Ovary (tissue), 3 donors: ENCODE measurements around the gene GRIK4.

Experiments
- EP300 ChIP-seq: sonication (generic); formaldehyde crosslinking; IDR thresholded peaks from one replicate; pipeline ENCODE4 v1.6.1; 2017; ENCODE audit warnings: antibody characterized with exemption
- POLR2A ChIP-seq: fragments of 450-650 bp; IDR thresholded peaks from one replicate; pipeline ENCODE4 v1.6.1; 2017; ENCODE audit warnings: antibody characterized with exemption, mild to moderate bottlenecking, moderate library complexity
- TF ChIP-seq, protein P1 (sequence below), 3 donors: fragments of 450-650 bp in 2 of 3; fragments of 200-600 bp in 1 of 3; IDR thresholded peaks; one replicate each; pipeline versions ENCODE4 v1.5.1 to v1.8.0; 2016 to 2022; ENCODE audit warnings: antibody characterized with exemption in 3 of 3, mild to moderate bottlenecking in 1 of 3
- donor health status: DM: no; HTN: no; CAD: no.

DNA sequence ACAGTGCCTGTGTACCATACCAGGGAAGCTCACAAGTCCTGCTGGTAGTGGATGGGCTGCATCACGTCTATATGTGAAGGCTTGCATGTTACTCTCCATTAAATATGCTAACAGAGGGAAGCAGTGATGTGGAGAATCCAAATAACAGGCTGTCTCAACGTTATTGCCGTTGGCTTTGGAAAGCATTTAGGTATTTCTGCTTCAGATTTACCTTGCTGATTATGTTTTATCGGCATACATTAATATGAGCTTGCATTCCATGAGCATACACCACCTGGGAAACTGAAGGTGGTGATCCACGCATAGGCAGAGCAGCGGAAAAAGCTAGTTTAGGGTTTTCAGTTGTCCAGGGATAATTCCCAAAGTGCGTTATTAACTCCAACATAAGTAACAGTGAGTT lies 175.0 kb downstream of the GRIK4 start:
- TF ChIP-seq, protein P1, sequence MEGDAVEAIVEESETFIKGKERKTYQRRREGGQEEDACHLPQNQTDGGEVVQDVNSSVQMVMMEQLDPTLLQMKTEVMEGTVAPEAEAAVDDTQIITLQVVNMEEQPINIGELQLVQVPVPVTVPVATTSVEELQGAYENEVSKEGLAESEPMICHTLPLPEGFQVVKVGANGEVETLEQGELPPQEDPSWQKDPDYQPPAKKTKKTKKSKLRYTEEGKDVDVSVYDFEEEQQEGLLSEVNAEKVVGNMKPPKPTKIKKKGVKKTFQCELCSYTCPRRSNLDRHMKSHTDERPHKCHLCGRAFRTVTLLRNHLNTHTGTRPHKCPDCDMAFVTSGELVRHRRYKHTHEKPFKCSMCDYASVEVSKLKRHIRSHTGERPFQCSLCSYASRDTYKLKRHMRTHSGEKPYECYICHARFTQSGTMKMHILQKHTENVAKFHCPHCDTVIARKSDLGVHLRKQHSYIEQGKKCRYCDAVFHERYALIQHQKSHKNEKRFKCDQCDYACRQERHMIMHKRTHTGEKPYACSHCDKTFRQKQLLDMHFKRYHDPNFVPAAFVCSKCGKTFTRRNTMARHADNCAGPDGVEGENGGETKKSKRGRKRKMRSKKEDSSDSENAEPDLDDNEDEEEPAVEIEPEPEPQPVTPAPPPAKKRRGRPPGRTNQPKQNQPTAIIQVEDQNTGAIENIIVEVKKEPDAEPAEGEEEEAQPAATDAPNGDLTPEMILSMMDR (IDR thresholded peaks at IDR 0.05), result no peak
- TF ChIP-seq EP300, result no peak
- TF ChIP-seq POLR2A, result no peak
